HG03521 (cell line): ENCODE data around the gene IP6K1.
"Not testable (repeated sequence)": the region's sequence is repeated elsewhere in the genome, so short reads cannot be mapped to it uniquely, and the experiment has no call there.

ENCODE experiments used
- ATAC-seq: cut with Tn5 transposase; IDR thresholded peaks from one replicate; pipeline ENCODE4 v1.9.1; 2021; ENCODE audit warnings: mild to moderate bottlenecking, moderate library complexity; ENCODE audit not compliant: unreplicated experiment

Gene IP6K1

DNA sequence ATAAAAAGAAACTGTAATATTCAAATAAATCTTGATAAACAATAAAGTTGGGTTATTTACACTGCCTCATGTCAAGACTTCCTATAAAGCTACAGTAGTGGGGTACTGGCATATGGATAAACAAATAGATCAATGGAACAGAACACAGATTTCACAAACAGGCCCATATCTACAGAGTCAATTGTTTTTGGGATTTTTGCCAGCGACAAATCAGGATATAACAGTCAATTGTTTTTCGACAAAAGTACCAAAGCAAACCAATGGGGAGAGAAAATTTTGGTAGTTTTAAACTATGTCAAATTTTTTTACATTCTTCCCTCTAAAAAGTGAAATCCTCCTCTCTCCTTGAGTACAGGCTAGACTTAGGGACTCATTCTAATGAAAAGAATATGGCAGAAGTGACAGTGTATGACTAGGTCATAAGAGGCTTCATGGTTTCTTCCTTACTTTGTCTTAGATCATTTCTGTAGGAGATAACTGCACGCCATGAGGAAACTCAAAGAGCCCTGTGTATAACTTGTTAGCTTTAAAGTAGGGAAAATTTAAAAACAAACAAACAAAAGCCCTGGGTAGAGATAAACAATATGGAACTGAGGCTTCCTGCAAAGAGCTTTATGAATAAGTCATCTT, 16.9 kb downstream of the IP6K1 start:
- no peak for ATAC-seq

GRCh38 chr3:49763981-49764380, 22.4 kb downstream of the IP6K1 start:
- no peak for ATAC-seq

- no peak for ATAC-seq
Measured at GRCh38 chr3:49761661-49762060, 24.7 kb downstream of the IP6K1 start.

GRCh38 chr3:49759226-49759625, 27.1 kb downstream of the IP6K1 start:
- ATAC-seq, result no peak

DNA sequence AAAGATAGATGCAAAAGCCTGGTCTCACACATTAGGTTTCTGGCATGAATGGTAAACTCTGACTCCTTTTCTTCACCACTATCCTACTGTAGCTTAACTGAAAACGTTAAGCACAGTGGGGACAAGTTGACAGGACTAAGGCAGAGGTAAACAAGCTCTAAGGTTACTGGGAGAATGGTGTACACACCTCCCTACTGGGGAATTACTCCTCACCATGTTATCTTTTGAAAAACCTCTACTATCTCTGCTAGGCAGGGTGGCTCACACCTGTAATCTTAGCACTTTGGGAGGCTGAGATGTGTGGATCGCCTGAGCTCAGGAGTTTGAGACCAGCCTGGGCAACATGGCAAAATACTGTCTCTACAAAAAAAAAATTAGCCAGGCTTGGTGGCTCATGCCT, 29.1 kb downstream of the IP6K1 start:
- no peak for ATAC-seq

- ATAC-seq, result no peak
Measured at GRCh38 chr3:49756036-49756435, 30.3 kb downstream of the IP6K1 start.

DNA sequence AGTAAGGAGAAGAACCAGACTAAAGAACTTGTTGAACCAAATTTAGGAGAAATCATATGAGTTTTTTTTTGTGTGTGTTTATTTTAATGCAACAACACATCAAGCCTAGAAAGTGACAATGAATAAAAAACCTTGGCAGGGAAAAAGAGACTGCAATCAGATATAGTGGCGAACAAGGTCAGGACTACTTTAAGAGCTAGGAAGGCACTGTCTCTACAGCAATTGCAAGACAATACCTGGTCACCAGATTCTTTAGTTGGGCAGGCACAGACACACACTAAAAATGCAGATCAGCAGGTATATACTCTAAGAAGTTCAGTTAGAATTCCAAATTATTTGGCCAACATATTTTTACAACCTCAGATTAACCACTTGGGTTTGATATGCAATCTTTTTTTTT, 31.8 kb downstream of the IP6K1 start:
- ATAC-seq, result no peak

- ATAC-seq, result no peak
Measured at GRCh38 chr3:49751501-49751900, 34.8 kb downstream of the IP6K1 start.

DNA sequence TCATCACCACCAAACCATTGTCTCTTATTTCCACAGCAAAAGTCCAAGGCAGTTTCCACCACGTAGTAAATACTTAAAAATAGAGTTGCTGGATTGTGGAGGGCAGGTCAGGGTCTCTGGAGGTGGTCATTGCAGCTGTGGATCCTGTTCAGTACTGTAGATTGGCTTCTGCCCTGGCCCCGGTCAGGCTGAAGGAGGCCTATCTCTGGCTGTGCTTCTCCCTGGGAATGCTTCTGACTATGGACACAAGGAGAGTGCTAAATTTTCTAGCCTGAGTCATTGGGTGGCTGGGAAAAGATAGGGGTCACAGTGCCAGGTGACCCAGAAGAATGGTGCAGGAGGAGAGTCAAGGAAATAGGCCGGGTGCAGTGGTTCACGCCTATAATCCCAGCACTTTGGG, 36.3 kb downstream of the IP6K1 start:
- no peak for ATAC-seq

- ATAC-seq, result not testable (repeated sequence)
Measured at GRCh38 chr3:49748874-49749273, 37.5 kb downstream of the IP6K1 start.

GRCh38 chr3:49747792-49748480, 38.4 kb downstream of the IP6K1 start:
- ATAC-seq, result no peak

- no peak for ATAC-seq
Measured at GRCh38 chr3:49745986-49746385, 40.4 kb downstream of the IP6K1 start.

DNA sequence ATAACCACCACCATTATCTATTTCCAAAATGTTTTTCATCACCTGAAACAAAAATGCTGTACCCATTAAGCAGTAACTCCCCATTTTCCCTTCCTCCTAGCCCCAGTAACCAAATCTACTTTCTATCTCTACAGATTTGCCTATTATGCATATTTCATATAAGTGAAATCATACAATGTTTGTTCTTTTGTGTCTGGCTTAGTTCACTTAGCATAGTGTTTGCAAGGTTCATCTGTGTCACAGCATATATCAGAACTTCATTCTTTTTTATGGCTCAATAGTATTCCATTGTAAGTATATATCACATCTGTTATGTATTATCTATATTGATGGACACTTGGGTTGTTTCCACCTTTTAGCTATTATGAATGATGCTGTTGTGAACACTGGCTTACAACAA, 45.9 kb downstream of the IP6K1 start:
- ATAC-seq, result no peak

- ATAC-seq, result no peak
Measured at GRCh38 chr3:49738067-49738713, 48.2 kb downstream of the IP6K1 start.

DNA sequence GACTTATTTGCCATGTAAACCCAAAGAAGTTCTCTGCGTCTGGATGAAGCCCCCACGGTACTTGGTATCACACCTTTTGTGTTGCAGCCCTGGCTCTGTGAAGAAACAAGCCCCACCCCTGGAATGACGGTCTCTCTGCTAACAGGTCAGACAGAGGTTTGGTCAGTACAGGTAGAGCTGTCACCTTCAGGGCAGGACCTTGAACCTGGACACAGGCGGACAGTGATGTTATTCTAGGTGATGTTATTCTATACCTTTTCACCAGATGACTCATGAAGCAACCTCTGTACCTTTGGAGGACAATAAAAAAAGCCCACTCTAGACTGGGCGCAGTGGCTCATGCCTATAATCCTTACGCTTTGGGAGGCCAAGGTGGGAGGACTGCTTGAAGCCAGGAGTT, 51.6 kb downstream of the IP6K1 start:
- no peak for ATAC-seq

DNA sequence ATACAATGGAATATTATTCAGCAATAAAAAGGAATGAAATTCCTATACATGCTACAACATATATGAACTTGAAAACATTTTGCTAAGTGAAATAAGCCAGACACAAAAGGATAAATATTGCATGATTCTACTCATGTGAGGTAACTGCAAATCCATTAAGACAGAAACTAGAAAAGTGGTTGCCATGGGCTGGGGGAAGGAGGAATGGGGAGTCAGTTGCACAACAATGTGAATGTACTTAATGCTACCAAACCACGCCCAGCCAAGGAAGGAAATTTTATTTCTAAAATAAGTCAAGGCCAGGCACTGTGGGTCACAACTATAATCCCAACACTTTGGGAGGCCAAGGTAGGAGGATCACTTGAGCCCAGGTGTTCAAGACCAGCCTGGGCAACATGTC, 52.8 kb downstream of the IP6K1 start:
- no peak for ATAC-seq

GRCh38 chr3:49732597-49732996, 53.7 kb downstream of the IP6K1 start:
- no peak for ATAC-seq

DNA sequence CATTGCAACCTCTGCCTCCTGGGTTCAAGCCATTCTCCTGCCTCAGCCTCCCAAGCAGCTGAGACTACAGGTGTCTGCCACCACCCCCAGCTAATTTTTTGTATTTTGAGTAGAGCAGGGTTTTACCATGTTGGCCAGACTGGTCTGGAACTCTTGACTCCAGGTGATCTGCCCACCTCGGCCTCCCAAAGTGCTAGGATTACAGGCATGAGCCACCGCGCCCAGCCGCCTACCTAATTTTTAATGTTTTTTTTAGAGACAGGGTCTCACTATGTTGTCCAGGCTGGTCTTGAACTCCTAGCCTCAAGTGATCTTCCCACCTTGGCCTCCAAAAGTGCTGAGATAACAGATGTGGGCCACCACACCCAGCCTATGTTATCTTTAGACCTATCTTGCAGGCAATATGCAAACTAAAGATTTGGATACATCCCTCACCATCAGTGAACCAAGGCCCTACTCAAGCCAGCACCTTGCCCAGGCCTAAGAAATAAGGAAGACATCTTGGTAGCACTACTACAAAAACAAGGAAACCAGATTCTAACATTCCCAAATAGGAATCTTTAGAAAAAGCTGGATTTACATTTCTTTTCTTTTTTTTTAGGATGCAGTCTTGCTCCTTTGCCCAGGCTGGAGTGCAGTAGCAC, 56.3 kb downstream of the IP6K1 start:
- ATAC-seq, result no peak

DNA sequence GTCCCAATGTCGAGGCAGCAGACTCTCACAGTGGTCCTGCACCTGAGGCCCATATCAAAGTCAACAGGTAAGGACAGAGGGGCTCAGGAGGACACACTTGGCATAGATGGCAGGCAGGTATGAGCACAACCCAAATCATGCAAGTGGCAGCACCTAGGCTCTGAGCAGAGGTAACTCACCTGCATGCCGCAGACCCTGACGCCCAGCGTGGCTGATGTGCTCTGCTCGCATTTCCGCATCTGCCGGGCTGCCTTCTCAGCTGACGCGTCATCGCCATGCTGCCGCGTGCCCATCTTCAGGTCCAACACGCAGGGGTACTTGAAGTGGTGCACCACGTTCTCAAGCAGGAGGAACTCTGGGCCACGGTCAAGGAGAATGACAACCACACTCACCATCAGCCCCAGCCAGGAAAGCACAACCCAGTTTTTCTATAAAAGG, 58.4 kb downstream of the IP6K1 start:
- no peak for ATAC-seq

DNA sequence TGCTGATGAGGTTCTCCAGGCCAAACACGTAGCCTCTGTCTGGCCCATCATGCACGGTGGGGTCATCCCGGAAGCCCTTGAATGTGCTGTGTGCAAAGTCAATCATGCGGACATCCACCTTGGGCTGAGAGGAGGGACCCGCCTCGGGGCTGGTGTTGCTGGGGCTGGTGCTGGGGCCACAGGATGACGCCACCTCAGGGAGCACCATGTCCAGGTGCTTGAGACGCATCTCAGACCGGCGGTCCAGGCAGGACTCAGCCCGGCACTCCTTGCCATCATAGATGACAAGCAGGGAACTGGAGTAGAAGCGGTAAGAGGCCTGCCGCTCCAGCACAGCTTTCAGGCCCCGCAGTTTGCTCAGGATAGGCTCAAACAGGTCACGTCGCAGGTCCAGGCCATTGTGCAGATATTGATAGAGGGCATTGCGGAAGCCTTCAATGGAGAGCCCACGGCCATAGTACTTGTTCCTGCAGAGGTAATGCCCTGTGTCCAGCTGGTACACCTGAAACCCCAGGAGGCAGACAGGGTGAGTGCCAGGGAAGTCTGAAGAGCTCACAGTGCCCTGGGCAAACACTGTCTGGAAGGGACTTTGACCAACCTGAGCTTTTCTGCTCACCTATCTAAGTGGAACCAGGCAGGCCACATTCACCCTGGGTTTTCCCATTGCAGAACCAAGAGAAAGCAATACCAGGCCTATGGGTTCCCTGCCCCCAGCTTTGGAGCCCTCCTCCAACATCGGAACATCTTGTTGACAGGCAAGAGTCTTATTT, 59.0 kb downstream of the IP6K1 start:
- no peak for ATAC-seq
